GOT3 (cell line): ENCODE measurements around the gene GUCD1.
"Not testable (repeated sequence)": the region's sequence is repeated elsewhere in the genome, so short reads cannot be mapped to it uniquely, and the experiment has no call there.

Experiments used
- DNase-seq: peaks from one replicate; lab custom pipeline; 2025; ENCODE audit warnings: mixed read lengths; lab: John Stamatoyannopoulos, UW

Gene GUCD1

DNA sequence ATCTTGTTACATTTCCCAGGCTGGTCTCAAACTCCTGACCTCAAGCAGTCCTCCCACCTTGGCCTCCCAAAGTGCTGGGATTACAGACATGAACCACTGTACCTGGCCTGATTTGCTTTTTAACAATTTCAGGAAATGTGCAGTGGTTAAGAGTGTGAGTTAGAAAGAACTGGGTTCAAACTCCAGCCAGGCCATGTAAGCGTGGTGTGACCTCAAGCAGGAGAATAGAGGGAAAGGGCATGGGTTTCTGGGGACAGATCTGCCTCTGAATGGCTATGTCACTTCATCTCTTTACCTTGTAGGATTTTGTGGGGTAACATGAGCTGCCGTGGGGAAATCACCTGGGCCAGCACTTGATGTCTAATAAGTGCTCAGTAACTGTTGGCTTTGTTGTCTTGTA is 10.1 kb upstream of the GUCD1 start:
- DNase-seq: no peak

- no peak for DNase-seq
Observed at GRCh38 chr22:24564376-24565058, 9.6 kb upstream of the GUCD1 start.

DNA sequence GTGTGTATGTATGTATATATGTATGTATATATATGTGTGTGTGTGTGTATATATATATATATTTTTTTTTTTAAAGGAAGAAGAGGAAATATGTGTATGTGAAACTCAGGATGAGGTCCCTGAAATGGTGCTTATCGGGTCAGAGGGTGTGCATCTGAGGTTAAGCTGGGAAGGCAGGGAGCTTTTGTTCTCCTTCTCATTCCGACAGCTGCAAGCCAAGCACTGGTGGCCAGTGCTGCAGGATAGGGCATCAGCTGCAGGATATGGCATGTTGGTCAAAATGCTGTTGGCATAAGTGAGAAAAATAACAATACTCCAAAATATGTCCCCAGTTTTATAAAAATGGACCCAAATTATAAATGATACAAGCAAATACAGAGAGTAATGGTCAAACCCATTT is 8.3 kb upstream of the GUCD1 start:
- no peak for DNase-seq

GRCh38 chr22:24559471-24559870 is 4.5 kb upstream of the GUCD1 start:
- no peak for DNase-seq

- peak; percentile 96 for DNase-seq
Observed at GRCh38 chr22:24555165-24556039, 464 bp upstream of the GUCD1 start, which contains the start of gene SNRPD3. Gene SNRPD3 (plus strand): TSS chr22:24555999. CDS start chr22:24557675, 1,676 bp downstream.

GRCh38 chr22:24553597-24554312 is 1.2 kb downstream of the GUCD1 start:
- no peak for DNase-seq

GRCh38 chr22:24552503-24553286 is 2.2 kb downstream of the GUCD1 start:
- not testable (repeated sequence) for DNase-seq

DNA sequence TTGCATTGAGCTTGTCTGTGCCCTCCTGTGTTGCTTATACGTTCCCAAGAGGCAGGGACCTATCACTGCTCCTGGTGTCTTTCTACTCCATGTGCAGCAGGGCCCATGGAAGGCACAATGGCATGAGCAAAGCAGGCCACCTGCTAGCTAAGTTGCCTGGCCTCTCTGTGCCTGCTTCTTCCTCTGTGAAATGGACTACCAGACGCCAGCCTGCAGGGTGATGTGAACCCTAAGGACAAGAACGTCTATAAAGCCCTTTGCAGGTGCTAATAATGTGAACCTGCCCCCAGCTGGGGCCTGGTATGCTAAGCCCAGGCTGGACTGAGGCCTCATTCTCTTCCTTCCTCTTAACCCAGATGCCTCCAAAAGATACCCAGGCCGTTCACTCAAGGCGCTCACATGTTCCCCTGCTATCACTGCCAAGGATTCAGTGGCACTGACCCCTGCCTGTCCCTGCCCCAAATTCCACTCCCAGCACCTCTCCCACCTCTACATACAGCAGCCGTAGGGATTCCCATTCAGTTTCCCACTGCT is 4.0 kb downstream of the GUCD1 start:
- DNase-seq: no peak

DNA sequence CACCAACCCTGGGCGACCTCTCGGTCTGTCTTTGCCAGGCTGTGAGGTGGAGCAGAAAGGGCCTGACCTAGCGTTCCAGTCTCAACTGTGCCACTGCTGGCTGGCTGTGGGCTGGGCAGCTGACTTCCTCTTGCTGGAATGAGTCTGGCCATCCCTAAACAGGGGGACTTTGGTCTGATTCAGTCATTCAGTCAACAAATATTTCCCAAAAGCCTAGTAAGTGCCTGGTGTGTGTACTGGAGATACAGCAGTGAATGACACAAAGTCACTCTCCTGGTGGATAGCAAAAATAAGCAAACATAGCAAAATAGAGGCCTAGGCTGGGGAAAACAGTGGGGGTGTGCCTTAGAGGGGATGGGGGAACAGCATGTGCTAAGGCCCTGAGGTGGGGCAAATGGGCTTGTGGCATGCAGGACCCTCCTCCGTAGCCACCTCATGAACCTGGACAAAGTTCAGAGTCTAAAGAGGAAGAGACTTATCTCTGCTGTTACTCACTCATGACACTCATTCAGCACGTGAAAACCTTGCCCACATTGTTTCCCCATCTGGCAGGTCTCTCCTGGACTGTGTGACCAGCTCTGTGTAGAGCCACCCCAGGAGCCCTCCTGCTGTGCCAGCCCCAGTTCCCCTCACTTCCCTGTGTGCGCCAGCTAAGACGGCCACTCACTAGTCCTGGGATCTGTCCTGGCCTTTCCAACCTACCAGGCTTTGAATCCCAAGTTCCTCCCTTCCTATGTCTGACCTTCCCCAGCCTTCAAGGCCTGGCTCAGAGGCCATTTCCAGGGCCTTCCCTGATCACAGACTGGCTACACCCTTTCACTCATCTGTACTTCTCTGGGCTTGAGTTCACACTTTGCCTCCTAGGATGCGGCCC is 4.7 kb downstream of the GUCD1 start:
- no peak for DNase-seq

- no peak for DNase-seq
Observed at GRCh38 chr22:24548812-24549211, 6.1 kb downstream of the GUCD1 start.

GRCh38 chr22:24543679-24544243 is 11.2 kb downstream of the GUCD1 start:
- DNase-seq: no peak

GRCh38 chr22:24543185-24543601 is 11.7 kb downstream of the GUCD1 start:
- DNase-seq: no peak

DNA sequence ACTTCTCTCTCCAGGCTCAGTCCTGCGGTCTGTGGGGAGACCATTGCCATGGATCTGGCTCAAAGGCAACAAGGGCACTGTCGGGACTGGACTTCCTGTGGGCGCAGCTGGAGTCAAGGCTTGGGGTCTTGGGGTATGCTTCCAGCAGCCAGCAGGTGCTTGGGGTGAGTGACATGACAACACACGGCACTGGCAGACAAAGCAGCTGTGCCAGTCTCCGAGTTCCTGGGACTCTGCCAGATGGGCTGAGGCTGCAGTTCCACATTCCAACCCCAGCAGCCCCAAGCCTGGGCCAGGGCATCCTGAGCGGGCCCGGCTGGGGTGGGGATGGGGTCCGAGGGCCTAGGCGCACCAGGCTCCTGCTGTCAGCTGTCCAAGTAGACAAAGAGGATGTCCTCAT is 12.3 kb downstream of the GUCD1 start:
- no peak for DNase-seq

GRCh38 chr22:24541681-24542515 is 13.0 kb downstream of the GUCD1 start:
- DNase-seq: no peak

DNA sequence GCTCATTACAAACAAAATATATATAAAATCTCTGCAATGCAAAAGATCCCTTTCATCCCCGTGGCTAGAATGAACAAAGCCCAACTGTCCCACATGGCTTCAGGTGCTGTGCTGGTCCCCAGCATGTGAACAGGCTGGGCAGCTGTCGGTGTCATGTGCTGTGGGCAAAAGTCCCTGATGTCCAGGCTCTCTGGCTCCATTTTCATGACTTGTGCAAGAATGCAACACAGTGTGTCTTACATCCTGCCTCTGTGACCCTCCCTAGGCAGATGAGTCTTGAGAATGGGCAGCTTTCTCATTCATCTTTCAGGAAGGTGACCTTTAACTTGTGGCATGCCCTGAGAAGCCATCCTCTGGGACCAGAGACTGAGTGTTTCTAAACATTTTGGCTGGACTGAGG is 14.5 kb downstream of the GUCD1 start:
- no peak for DNase-seq

GRCh38 chr22:24536089-24536488 is 18.8 kb downstream of the GUCD1 start:
- no peak for DNase-seq

DNA sequence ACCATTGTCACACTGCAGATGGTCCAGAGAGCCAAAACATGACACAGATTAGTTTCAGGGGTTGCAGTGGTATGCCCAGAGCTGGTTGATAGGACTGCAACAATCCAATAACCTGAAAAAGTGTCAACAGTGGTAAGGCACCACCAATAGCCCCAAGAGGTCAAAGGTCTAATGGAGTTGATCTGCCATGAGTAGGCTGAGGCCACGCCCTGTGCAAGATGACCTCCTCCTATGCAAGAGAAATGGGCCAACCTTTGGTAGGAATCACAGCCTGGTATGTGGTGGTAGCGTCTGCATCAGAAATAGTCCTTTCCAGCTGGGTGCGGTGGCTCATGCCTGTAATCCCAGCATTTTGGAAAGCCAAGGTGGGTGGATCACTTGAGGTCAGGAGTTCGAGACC is 19.6 kb downstream of the GUCD1 start:
- DNase-seq: no peak

- DNase-seq: no peak
Observed at GRCh38 chr22:24532075-24532474, 22.9 kb downstream of the GUCD1 start.

DNA sequence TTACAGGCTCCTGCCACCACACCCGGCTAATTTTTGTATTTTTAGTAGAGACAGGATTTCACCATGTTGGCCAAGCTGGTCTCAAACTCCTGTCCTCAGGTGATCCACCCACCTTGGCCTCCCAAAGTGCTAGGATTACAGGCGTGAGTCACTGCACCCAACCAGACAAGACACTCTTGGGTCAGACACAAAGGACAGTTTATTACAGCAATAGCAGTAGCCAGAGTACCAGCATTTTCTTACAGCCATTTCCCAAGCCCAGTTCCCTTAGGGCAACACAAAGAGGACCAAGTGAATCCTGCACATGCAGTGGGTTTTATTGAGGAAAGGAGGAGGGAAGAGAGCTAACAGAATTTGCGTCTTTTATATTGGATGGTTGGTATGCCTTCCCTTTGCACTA is 24.0 kb downstream of the GUCD1 start:
- not testable (repeated sequence) for DNase-seq
